KBM-7 (cell line): ENCODE data around the gene PEX11B.

Source experiments
- DNase-seq: peaks from one replicate; pipeline ENCODE4 v3.0.0-alpha.2; 2015
- in situ Hi-C: fragments of 300-500 bp; cut with MboI; formaldehyde crosslinking; loops from 2 replicates; pipeline ENCODE4 v1.14.3; 2020; ENCODE audit warnings: low sequenced_read_pairs, low pct_unique_long_range_greater_than_20kb, mixed read lengths

Gene PEX11B

DNA sequence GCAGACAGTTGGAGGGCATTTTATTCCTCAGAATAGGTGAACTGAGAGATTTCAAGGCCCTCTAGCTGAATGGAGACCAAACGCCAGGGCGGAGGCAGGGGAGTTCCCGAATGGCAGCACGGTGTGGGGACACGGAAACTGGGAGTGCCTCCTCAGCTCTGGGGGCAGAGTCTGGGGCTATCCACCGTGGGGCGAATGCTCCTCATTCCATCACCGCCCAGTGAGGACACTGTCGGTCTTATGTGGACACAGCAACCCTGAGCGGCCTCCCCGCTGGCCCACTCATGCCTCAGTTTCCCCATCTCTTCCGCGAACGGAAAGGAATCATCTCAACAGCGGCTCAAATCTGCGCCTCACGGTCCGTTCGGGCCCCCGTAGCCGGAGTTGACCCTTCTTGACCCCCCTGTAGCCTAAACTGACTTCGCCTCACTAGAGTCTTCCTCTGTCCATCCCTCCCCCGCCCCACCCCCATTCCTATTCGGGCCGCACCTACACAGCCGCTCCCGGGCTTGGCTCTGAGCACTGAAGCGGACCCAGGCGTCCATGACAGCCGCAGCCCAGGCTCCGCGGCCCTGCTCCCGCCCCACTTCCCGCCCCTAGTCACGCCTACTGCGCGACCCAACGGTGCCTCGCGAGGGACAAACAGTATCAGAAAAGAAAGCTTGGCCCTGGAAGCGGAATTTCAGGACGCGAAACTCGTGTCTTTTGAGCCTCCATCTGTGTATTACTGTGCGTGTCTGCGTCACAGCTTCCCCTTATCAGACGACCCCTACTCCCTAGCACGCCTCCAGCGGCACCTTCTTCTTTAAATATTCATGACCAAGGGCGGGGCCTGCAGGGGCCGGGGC, at the start of gene PEX11B:
TSS of gene PEX11B (minus strand) at position 574 of the 848 bp plus-strand sequence. CDS start at position 545, 29 bp downstream.
- in situ Hi-C loops, result no loop called here

GRCh38 chr1:145967288-145967687, 48.8 kb upstream of the PEX11B start:
- DNase-seq, result no peak
- in situ Hi-C loops, result no loop called here

More for the DNA sequence above, at the start of gene PEX11B:
- DNase-seq, result peak; percentile 96

DNA sequence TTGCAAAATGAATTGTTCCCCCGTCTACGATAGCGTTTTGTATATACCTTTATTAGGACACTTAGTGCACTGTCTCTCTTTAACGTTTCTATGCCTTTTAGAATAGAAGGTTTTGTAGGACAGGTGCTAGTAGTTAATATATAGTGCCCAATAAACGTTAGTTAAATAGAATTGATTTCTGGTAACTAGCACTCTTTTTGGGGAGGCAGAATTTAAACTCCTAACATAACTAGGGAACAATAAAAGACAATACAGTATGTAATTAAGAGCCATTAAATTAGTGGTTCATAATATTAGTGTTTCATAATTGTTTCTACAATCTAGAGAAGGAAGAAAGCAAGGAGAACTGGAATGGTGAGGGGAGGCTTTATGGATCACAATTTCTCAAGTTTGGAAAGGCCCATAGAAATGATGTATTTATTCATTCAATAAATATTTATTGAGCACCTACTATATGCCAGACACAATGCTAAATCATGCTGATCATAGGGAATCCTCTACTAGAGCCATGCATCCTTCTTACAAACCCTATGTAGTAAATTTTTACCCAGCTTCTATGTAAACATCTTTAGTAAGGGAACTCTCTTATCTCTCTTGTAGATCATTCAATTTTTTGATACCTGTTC, 46.7 kb upstream of the PEX11B start:
- in situ Hi-C loops, result no loop called here
- DNase-seq, result no peak

DNA sequence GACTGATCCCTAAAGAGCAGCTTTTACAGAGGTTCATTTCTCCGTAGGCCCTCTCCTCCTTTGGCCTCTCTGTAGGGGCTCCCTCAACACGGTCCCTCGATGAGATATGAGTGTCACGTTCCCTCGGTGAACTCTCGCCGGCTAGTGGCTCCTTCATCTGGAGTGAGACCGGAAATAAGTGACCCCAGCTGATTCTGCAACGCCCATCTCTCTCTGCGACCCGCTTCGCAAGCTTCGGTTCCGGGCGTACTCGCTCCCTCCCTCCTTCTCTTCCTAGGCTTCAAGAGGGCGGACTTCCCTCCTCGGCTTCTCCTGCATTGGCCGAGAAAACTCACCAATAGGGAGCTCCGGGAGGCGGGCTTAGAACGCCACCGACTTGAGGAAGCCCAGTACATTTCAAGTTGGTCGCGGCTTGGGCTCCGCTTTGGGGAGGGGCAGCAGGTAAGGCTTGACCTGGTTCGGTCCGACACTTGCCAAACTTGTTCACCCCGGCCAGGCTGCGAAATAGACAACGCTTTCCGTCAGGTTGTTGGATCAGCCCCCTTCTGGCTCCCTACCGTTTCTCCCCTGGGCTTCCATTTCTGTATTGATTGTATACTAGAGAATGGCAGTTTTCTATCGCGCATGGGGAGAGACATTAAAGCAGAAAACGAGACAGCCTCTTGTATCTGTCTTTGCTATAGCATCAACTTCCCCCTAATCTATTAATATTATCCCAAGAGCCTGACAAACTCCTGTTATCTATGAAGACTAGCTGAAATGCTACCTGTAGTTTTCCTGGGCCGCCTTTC, 46.0 kb upstream of the PEX11B start, which contains the start of the genes ANKRD34A and POLR3GL:
TSS of gene ANKRD34A (minus strand) at position 248 of the 791 bp plus-strand sequence. CDS start 2,816 bp downstream, outside the sequence.
TSS of gene POLR3GL (plus strand) at position 363 of the 791 bp plus-strand sequence. CDS start 10,176 bp downstream, outside the sequence.
- peak; percentile 96 for DNase-seq
- in situ Hi-C loops, result no loop called here

DNA sequence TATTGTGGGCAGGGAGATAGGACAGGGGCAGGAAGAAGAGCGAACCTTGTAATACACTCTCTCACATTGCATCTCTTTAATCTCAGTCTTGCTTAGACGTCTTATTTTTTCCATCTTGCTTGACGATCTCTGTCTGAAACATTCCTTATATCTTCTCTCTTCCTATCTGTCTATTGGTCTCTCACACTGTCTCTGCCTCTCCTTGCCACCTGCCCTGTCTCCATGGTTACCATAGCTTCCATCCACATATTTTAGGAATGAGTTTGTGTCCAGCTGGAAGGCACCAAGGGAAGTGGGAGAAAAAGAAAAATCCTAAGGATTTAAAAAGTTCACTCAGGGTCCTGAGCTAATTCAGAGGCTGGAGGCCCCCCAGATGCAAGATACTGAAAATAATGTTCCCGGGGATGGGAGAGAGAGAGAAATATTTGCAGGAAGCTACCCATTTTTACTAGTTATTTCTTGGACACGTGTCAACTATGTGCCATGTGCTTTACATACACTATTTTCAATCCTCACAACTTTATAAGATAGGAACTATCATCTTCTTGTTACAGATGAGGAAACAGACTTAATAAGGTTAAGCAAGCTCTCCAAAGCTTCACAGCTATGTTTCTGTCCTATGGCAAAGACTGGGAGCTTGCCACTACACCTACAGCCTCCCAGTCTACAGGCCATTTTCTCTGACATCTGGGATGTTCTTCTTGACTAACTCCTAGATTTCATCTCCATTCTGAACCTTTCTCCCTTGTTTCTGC, 44.9 kb upstream of the PEX11B start:
- in situ Hi-C loops, result no loop called here
- no peak for DNase-seq

DNA sequence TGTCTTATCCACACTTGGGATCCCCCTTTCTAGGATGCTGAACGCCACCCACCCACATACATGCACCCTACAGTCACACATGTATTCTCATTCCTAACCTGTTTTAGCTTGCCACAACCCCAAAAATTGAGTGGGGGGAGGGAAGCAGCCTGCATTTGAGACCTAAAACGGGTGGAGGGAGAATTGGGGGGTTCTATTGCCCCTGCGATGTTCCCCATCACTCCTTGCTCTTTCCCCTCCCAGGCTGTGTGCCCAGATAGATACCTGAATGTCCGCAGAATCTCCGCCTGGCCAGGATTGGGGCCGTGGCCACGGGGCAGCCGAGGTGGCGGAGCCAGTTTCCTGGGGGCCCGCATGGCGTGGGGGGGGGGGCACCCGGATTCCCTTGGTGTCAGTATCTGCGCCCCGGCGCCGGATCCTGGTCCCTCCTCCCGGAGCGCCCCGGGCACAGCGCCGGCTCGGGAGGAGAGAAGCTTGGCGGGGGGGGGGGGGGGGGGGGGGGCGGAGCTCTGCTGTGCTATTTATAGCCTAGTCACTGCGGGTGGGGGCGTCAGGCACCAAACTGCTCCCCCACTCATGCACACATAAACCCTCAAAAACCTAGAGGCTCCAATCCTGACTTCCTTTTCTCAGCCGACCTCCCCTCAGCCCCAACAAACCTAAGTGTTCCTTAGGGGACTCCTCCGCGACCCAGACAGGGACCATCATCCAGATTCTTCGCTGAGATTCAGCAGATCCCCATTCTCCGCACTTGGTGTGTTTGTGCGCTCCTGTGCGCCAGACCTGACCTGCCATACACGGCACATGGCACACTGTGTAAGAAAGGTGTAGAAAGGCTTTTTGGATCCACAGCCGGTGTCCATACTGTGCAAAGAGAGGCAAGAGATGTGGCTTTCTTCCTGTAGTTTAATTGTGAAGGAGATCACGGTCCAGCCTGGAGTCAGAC, 43.9 kb upstream of the PEX11B start:
- no peak for DNase-seq
- in situ Hi-C loops, result no loop called here

DNA sequence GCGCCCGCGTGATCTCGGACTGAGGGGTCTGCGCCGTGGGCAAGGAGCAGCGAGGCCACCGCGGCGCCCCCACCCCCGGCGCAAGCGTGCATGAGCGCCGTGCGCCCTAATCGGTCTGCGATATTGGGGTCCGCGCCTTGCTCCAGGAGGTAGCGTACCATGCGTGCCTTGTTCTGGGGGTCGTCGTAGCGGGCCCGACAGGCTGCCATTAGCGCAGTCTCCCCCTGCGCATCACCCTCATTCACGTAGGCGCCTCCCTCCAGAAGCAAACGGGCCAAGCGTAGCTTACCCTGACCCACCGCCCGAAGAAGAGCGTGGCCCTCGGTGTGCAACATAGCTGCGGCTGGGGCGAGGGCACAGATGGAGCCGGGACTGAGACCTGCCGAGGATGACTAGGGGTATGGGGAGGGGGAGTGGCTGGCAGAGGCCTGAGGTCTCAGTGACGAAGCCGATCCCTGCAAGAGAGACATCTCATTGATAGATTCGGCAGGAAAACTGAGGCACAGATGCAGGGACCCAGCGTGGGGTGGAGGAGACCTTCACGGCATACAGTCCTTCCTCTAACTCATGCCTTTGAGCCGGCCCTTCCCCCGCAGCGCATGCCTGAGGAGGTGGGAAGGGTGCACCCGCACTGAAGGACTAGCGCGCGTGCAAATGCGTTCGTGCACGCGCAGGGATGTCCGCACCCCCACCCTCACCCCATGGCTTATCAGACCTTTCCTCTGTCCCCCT, 43.1 kb upstream of the PEX11B start:
- no peak for DNase-seq
- in situ Hi-C loops, result no loop called here

GRCh38 chr1:145961109-145961424, 42.5 kb upstream of the PEX11B start:
- in situ Hi-C loops, result no loop called here
- DNase-seq, result no peak

DNA sequence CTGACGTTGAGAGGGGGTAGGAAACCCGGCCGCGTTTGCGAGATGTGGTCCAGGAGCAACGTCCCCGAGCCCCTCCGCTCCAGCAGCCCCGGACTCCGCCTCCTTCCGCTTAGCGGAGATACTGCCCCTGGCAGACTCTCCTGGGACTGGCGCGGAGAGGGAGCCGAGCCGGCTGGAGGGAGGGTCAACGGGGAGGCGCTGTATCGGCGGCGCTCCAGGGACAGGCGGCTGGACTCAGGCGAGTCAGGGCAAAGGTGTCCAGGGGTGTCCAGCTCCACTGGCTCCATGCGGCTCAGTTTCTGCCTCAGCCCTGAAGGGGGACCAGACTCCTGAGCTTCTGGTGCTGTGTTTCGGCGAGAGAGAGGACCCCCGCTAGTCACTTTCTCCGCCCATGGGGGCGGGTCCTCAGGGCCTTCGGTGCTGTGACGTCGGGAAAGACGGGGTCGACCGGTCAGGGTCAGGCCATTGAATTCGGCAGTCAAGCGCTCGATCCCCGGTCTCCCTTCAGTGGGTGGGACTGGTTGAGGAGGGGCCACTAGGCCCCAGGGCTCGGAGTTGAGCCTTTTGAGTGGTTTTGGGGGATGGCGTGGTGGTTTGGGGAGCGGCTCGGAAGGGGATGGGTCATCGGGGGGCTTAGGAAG, 42.1 kb upstream of the PEX11B start:
- in situ Hi-C loops, result no loop called here
- DNase-seq, result peak; percentile 77

DNA sequence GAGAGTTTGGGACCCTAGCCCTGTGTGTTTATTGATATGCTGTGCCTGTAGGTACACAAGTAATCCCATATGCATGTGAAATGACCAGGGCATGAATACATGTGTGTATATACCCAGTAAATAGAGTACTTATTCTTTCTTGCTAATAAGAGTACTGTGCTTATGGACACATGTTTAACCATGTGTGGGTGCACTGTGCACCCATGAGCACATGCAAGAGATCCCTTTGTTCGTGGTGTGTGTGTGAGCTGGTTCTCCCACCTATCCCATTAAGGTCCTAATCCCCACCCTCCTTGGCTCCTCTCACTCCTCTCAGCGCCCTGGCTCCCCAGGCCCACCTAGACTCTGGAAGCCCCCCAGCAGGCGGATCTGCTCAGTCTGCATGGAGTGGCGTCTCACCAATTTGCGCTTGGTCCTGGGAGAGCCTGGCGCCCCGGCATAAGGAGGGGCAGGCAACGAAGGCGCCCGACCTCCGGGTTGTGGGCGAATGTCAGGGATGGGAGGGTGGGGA, 41.5 kb upstream of the PEX11B start:
- in situ Hi-C loops, result no loop called here

DNA sequence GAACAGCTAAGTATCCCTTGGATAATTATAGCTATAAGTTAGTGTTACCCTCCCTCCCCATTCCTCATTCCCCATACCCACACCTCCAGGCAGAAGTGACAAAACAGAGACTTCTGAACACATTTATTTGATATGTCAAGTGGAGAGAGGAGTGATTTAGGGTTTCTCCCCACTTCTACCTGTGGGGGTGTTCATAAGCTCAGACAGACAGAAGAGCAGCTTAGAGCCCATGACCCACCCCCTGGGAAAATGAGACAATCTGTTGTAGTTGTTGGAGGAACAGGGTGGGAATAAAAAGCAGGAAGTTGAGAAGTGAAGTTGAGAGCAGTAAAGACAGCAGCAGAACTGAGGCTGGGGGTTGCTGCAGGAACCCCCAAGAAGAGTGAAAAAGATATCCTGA, 40.8 kb upstream of the PEX11B start:
- DNase-seq, result peak; percentile 29
- in situ Hi-C loops, result no loop called here

More for the DNA sequence above, 41.5 kb upstream of the PEX11B start:
- DNase-seq, result no peak

DNA sequence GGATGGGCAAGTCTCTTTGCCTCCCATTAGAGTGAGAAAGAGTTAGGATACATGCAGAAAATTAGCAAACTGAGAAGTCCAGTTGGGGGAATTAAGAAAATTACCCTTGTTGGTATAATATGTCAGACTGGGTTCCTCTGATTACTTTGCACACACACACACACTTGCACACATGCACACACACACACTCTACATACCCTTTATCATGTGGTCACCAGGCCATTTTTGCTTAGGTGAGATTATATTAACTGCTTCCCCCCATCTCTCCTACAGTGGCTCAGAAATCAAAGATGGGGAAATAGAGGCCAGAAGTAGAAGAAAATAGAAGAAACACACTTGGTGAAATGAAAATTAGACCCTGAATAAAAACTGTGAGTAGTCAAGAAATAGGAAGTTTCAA, 40.2 kb upstream of the PEX11B start:
- in situ Hi-C loops, result no loop called here

DNA sequence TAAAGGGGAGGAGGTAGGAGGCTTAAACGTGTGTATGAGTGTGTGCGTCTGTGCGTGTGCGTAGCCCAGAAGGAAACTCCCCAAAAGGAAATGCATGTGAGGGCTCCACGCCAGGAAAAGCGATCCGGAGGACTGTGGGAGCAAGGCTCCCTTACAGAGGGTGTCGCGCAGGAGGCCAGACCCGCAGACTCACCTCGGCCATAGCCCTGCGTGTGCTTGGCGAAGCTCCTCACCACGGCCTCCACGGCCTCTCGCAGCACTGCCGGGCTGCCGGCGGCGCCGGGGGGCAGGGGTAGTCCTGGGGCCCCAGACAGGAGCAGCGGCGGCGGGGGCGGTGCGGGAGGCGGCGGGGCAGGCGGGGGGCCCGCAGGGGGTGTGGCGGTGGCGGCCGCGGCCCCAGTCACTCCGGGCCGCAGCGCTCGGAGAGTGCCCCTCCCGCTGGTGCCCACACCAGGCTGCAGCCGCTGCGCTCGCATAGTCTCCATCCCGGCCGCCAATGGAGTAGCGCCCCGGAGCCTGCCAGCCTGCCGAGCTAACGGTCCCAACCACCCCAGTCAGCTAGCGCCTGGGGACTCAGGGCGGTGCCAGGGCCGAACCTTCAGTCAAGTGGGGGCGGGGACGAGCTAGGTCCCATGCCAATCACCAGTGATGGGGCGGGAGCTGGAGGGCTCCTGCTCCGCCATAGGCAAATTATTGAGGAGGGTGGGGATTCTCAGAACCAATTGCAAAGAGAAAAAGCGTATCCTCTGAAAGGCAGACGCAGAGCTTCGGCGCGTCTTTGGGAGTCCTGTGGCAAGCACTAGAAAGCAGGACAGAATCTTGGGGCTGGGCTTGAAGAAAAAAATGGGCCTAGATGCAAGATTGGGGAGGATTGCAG, 39.2 kb upstream of the PEX11B start, which contains the start of gene LIX1L:
TSS of gene LIX1L (minus strand) at position 575 of the 877 bp plus-strand sequence. CDS start at position 485, 90 bp downstream.
- in situ Hi-C loops, result no loop called here
- peak; percentile 97 for DNase-seq

More for the DNA sequence above, 40.2 kb upstream of the PEX11B start:
- no peak for DNase-seq

DNA sequence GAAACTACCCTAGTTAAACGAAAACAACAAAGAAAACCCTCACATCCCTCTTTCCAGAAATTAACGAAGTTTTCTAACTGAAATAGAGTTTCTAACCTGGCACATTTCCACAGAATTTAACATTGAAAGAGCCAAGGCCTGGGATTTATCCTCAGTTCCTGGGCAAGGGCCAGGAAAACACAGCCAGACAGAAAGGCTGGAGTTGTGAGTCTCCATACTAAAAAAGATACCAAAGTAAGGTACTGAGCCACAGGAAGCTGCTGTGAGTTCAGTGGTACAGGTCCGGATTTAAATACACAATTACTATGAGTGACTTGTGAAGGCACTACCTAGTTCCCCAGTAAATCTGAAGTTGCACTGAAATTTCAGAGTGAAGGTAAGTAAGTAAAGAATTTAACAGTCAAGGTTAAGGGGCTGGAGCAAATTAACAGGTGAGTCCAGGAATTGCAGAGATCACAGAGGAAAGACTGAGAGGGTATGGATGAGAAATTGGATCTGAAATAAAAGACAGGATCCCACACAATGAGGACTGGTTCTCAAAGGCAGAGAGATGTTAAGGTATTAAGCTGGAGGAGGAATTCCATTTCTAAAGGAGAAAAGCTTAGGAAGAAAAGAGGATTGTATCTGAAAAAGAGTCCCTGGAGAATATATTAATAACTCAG, 38.4 kb upstream of the PEX11B start:
- in situ Hi-C loops, result no loop called here
- no peak for DNase-seq

DNA sequence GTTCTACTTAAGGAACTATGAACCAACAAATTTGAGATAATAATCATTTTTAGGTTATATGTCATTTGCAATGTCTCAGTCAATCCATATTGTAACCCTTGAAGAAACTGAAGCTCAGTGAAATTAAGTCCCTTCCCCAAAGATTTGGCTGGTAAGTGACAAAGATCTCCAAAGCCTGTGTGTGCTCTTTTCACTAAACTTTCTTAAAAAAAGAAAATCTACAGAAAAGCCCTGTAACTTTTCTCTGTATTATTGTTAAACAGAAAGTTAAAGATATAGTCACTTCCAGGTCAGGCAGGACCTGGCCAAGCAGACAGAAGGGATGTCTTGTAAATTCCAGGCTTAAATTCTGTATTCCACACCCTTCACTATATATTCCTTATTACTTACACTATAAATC, 37.8 kb upstream of the PEX11B start:
- in situ Hi-C loops, result no loop called here

More for the DNA sequence above, 37.8 kb upstream of the PEX11B start:
- DNase-seq, result no peak
